GM19397 (cell line): Measurements from ENCODE around the gene TNS4.

ENCODE experiments used
- ATAC-seq: cut with Tn5 transposase; IDR thresholded peaks from one replicate; pipeline ENCODE4 v1.9.1; 2021; ENCODE audit warnings: mild to moderate bottlenecking, moderate library complexity; ENCODE audit not compliant: unreplicated experiment

Gene TNS4

GRCh38 chr17:40458851-40459482, 42.5 kb downstream of the TNS4 start:
- ATAC-seq = no peak

GRCh38 chr17:40457964-40458791, 43.2 kb downstream of the TNS4 start:
- ATAC-seq = no peak

GRCh38 chr17:40457369-40457768, 44.1 kb downstream of the TNS4 start:
- ATAC-seq = no peak

GRCh38 chr17:40456396-40456951, 44.9 kb downstream of the TNS4 start:
- no peak for ATAC-seq

GRCh38 chr17:40454613-40454995, 46.8 kb downstream of the TNS4 start:
- ATAC-seq = no peak

GRCh38 chr17:40453881-40454612, 47.4 kb downstream of the TNS4 start:
- ATAC-seq = no peak

- no peak for ATAC-seq
Measured at GRCh38 chr17:40452921-40453378, 48.5 kb downstream of the TNS4 start.

- no peak for ATAC-seq
Measured at GRCh38 chr17:40452216-40452787, 49.1 kb downstream of the TNS4 start.

GRCh38 chr17:40451420-40451819, 50.0 kb downstream of the TNS4 start:
- ATAC-seq = no peak

- ATAC-seq = no peak
Measured at GRCh38 chr17:40450175-40450574, 51.2 kb downstream of the TNS4 start.

GRCh38 chr17:40448639-40449261, 52.7 kb downstream of the TNS4 start:
- ATAC-seq = no peak

GRCh38 chr17:40448213-40448638, 53.2 kb downstream of the TNS4 start:
- no peak for ATAC-seq

- no peak for ATAC-seq
Measured at GRCh38 chr17:40447806-40448205, 53.6 kb downstream of the TNS4 start.

- ATAC-seq = no peak
Measured at GRCh38 chr17:40447148-40447644, 54.2 kb downstream of the TNS4 start.

- ATAC-seq = no peak
Measured at GRCh38 chr17:40445751-40446468, 55.5 kb downstream of the TNS4 start.

GRCh38 chr17:40443988-40444899, 57.2 kb downstream of the TNS4 start:
- no peak for ATAC-seq

- ATAC-seq = no peak
Measured at GRCh38 chr17:40443196-40443987, 58.0 kb downstream of the TNS4 start, which contains the start of gene IGFBP4. TSS of gene IGFBP4 (plus strand) at chr17:40443450. CDS start at chr17:40443736, 286 bp downstream.
